Thyroid gland (tissue), 4 donors: ENCODE measurements around the gene SNX22. TPM values are rescaled to one million over a fixed set of nuclear protein-coding genes. Genes with fewer than 3 reads are reported as not detected.

Experiments used
- DNase-seq, 2 donors: peaks; one replicate each; pipeline ENCODE4 v3.0.0-alpha.2; 2019
- H3K27ac ChIP-seq, 3 donors: fragments of 200-600 bp; sonication (generic); 1 replicate in 2 of 3; 2 replicates in 1 of 3; pipeline ENCODE4 v1.5.1; 2016 to 2019; ENCODE audit warnings: mild to moderate bottlenecking in 1 of 3, moderate library complexity in 1 of 3
- H3K27me3 ChIP-seq: fragments of 200-600 bp; sonication (generic); one replicate; pipeline ENCODE4 v1.5.1; 2019
- H3K36me3 ChIP-seq, 2 donors: fragments of 200-600 bp; sonication (generic); one replicate each; pipeline ENCODE4 v1.5.1; 2016 to 2019
- H3K4me1 ChIP-seq, 2 donors: fragments of 200-600 bp; sonication (generic); one replicate each; pipeline ENCODE4 v1.5.1; 2017 to 2019
- H3K4me3 ChIP-seq, 3 donors: fragments of 200-600 bp; sonication (generic); replicated peaks in 1 of 3; 1 replicate in 2 of 3; 2 replicates in 1 of 3; pipeline ENCODE4 v1.5.1; 2016; ENCODE audit warnings: mild to moderate bottlenecking in 1 of 3
- H3K9me3 ChIP-seq: fragments of 200-600 bp; sonication (generic); one replicate; pipeline ENCODE4 v1.5.1; 2017
- POLR2A ChIP-seq, 2 donors: fragments of 450-650 bp; IDR thresholded peaks; one replicate each; pipeline ENCODE4 v1.6.1; 2017; ENCODE audit warnings: antibody characterized with exemption in 2 of 2, mild to moderate bottlenecking in 2 of 2, moderate library complexity in 1 of 2
- WGBS, 2 donors: methylation state at CpG; one replicate each; pipeline ENCODE4 v1.1.5; 2017; 5-methylcytosine and 5-hydroxymethylcytosine counted together
- intact Hi-C: fragments of 100-400 bp; cut with DNase I; formaldehyde crosslinking; loops from one replicate; pipeline ENCODE4 v1.15.1; 2023
- total RNA-seq, 4 donors: library from RNA; depleted of rRNA; stranded (reverse); fragments of >200 nt; gene quantifications; one replicate each; pipeline ENCODE4 v1.2.3, GENCODE V29; 2016
- TF ChIP-seq, protein P1 (sequence below), 6 experiments: fragments of 200-600 bp in 3 of 6; fragments of 450-650 bp in 3 of 6; sonication (generic) in 3 of 6; IDR thresholded peaks; one replicate each; pipeline ENCODE4 v1.5.1; 2016 to 2019; ENCODE audit warnings: antibody characterized with exemption in 6 of 6, mild to moderate bottlenecking in 2 of 6, inconsistent platforms in 1 of 6, moderate library complexity in 1 of 6

The SNX22 gene
- total RNA-seq, 4 donors from 2014 or later, result 102 to 241 (median 123) TPM

GRCh38 chr15:64158363-64159134, 7.0 kb downstream of the SNX22 start:
- intact Hi-C loops, result no loop called here
- Histone ChIP-seq H3K4me1 (peaks cover 29 to 54% of the 10 kb centered on the region in 2 donors), H3K4me3 (no peak overlapping the region), H3K36me3 (peaks cover 71% of the 10 kb centered on the region in 2 donors), H3K27me3 (no peaks in the 10 kb centered on the region), H3K27ac (peak overlapping the region in 1 of 3 donors; percentile 7), H3K9me3 (no peaks in the 10 kb centered on the region)
- WGBS, 2 donors, result 87 to 90% methylated on average over 11 of the region's 11 CpGs
- peak in 1 of 2 donors; percentile 23 for DNase-seq
- TF ChIP-seq POLR2A (IDR thresholded peaks at IDR 0.05), result no peak
- TF ChIP-seq, protein P1, sequence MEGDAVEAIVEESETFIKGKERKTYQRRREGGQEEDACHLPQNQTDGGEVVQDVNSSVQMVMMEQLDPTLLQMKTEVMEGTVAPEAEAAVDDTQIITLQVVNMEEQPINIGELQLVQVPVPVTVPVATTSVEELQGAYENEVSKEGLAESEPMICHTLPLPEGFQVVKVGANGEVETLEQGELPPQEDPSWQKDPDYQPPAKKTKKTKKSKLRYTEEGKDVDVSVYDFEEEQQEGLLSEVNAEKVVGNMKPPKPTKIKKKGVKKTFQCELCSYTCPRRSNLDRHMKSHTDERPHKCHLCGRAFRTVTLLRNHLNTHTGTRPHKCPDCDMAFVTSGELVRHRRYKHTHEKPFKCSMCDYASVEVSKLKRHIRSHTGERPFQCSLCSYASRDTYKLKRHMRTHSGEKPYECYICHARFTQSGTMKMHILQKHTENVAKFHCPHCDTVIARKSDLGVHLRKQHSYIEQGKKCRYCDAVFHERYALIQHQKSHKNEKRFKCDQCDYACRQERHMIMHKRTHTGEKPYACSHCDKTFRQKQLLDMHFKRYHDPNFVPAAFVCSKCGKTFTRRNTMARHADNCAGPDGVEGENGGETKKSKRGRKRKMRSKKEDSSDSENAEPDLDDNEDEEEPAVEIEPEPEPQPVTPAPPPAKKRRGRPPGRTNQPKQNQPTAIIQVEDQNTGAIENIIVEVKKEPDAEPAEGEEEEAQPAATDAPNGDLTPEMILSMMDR (IDR thresholded peaks at IDR 0.05), result no peak

GRCh38 chr15:64161688-64162477, 10.4 kb downstream of the SNX22 start:
- H3K4me1 ChIP-seq, result peaks cover 29 to 49% of the 10 kb centered on the region in 2 donors
- peak overlapping the region in 2 of 3 donors; percentile 54 to 72 for H3K27ac ChIP-seq
- no peak for DNase-seq
- H3K9me3 ChIP-seq, result no peaks in the 10 kb centered on the region
- peak overlapping the region; percentile 63 to 77 (median 69) for H3K4me3 ChIP-seq
- 45 to 48% methylated on average over 12 of the region's 12 CpGs for WGBS, 2 donors
- H3K27me3 ChIP-seq, result no peaks in the 10 kb centered on the region
- TF ChIP-seq, protein P1 (IDR thresholded peaks at IDR 0.05), result no peak
- no peak for TF ChIP-seq POLR2A (IDR thresholded peaks at IDR 0.05)
- intact Hi-C loops, result loop anchor here (5.0 kb wide), 1 partner anchor 190 kb away; no protein-coding TSS in a partner anchor
- peaks cover 44 to 45% of the 10 kb centered on the region in 2 donors for H3K36me3 ChIP-seq

DNA sequence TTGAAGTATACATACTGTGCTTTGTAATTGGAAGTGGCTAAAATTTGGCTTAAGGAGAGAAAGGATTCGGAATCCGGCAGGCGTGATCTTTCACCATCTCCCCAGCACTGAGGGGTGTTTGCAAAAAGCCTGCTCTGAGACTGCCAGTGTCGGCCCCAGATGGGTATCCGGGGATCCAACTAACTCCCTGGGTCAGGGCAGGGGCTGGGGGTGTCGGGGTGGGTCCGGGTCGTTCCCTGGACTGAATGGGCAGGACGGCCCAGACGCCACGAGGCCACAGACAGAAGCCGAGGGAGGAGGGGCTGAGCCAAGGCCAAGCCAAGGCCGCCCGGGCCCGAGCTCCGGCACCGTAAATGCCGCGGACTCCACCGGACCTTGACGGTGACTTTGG, 10.9 kb downstream of the SNX22 start:
- intact Hi-C loops, result loop anchor here (5.0 kb wide), 1 partner anchor 190 kb away; no protein-coding TSS in a partner anchor
- H3K4me1 ChIP-seq, result peaks cover 29 to 49% of the 10 kb centered on the region in 2 donors

DNA sequence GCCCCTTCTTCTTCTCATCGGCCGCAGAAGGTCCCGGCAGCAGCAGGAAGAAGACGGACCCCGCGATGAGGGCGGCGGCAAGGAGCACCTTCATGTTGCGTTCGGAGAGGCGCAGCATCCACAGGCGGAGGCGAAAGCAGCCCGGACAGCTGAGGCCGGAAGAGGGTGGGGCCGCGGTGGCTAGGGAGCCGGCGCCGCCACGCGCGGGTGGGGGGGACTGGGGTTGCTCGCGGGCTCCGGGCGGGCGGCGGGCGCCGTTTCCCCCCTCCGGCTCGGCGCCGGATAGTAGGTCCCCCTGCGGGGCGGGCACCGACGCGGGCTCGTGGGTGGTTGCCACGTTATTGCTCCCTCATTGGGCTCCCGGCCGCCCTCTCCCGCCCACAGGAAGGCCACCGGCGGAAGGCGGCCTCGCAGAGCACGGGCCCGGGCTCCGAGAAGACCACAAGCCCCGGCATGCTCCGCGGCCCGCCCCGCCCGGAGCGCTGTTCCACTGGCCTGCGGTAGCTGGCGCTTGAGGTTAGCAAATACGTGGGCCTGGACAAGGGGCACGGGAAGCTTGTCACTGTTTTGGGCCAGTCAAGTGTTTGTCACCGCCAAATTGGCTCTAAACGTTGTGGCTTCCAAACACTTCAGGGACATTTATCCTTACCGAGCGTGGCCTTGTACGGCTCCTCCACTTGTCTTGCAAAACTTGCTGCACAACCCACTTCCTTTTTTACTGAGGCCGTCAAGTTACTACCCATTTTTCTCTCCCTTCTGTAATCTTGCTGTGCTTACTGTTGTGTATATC, 11.5 kb downstream of the SNX22 start, which contains the start of gene PPIB:
PPIB (minus strand) TSS at position 154 of the 790 bp plus-strand sequence; CDS start at position 118, 36 bp downstream.
- H3K36me3 ChIP-seq, result peaks cover 32 to 33% of the 10 kb centered on the region in 2 donors
- peak within 1 kb of the TSS; percentile 63 to 77 (median 69) for H3K4me3 ChIP-seq
- DNase-seq, result peak; percentile 99
- TF ChIP-seq, protein P1 (IDR thresholded peaks at IDR 0.05), result peak in 4 of 6 experiments; percentile 35 to 74 (median 48)
- peak; percentile 81 to 87 for TF ChIP-seq POLR2A (IDR thresholded peaks at IDR 0.05)
- no peaks in the 10 kb centered on the region for H3K9me3 ChIP-seq
- peaks cover 29 to 49% of the 10 kb centered on the region in 2 donors for H3K4me1 ChIP-seq
- H3K27ac ChIP-seq, result peak within 1 kb of the TSS; percentile 51 to 73 (median 68)
- WGBS, 2 donors, result 0 to 1% methylated on average over 17 to 31 of the region's 69 CpGs
- intact Hi-C loops, result loop anchor here (5.0 kb wide), 1 partner anchor 189 kb away; no protein-coding TSS in a partner anchor
- H3K27me3 ChIP-seq, result no peaks in the 10 kb centered on the region

More for the DNA sequence above, 10.9 kb downstream of the SNX22 start:
- Histone ChIP-seq H3K9me3 (no peaks in the 10 kb centered on the region), H3K27ac (peak overlapping the region; percentile 51 to 72 (median 54)), H3K4me3 (peak overlapping the region; percentile 63 to 77 (median 69)), H3K36me3 (peaks cover 38 to 39% of the 10 kb centered on the region in 2 donors), H3K27me3 (no peaks in the 10 kb centered on the region)
- TF ChIP-seq, protein P1 (IDR thresholded peaks at IDR 0.05), result no peak
- no peak for TF ChIP-seq POLR2A (IDR thresholded peaks at IDR 0.05)
- DNase-seq, result no peak
- 0 to 1% methylated on average over 17 to 18 of the region's 21 CpGs for WGBS, 2 donors
